Measurements from ENCODE around the gene WASF1. TPM values are rescaled to one million over a fixed set of nuclear protein-coding genes. Genes with fewer than 3 reads are reported as not detected.
"Not testable (repeated sequence)": the region's sequence is repeated elsewhere in the genome, so short reads cannot be mapped to it uniquely, and the experiment has no call there.

WASF1 gene
- total and polyA plus RNA-seq, 2 experiments from 2014 or later = 15.8 to 24.6 TPM

DNA sequence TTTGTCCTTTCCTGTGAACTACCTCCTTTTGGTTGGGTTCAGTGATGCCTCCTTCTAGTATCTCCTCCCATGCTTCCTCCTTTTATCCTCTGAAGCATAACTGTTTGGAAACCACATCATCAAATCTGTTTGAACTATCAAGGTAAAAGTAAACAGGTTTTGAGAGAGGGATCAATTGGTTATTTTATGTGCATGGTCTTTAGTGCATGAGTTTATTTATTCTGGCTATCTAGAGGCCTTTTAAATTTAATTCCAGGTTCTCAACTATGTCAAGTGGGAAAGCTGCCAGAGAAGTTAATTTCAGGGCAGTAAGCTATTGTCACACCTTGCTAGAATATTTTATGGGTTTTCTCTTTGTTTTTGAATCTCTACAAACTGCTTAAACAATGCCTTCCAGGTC lies 54.1 kb downstream of the WASF1 start:
- no peak for TF ChIP-seq CTCF (IDR thresholded peaks at IDR 0.05; ENCODE audit: poor library complexity)
- TF ChIP-seq EZH2 (IDR thresholded peaks at IDR 0.05; ENCODE audit: borderline replicate concordance) = no peak
- TF ChIP-seq EZH2phosphoT487 (IDR thresholded peaks at IDR 0.05; ENCODE audit: low read depth, severe bottlenecking, unreplicated experiment) = no peak
- Histone ChIP-seq H3K79me2 (no peaks in the 10 kb centered on the region), H3K4me2 (no peak overlapping the region), H3K4me1 (ENCODE audit: insufficient read depth) (no peaks in the 10 kb centered on the region), H3K9me2 (replicated peaks; ENCODE audit: insufficient read depth) (no peaks in the 10 kb centered on the region), H3K36me3 (replicated peaks; ENCODE audit: insufficient read depth, low read depth) (no peaks in the 10 kb centered on the region), H4K20me1 (ENCODE audit: insufficient read depth, poor library complexity, severe bottlenecking) (no peaks in the 10 kb centered on the region), H3K4me3 (no peak overlapping the region), H3K27me3 (no peaks in the 10 kb centered on the region), H2AFZ (no peak overlapping the region), H3K9me3 (ENCODE audit: low read depth) (no peaks in the 10 kb centered on the region), H3K27ac (no peak overlapping the region)
- DNase-seq (ENCODE audit: low spot score) = no peak

DNA sequence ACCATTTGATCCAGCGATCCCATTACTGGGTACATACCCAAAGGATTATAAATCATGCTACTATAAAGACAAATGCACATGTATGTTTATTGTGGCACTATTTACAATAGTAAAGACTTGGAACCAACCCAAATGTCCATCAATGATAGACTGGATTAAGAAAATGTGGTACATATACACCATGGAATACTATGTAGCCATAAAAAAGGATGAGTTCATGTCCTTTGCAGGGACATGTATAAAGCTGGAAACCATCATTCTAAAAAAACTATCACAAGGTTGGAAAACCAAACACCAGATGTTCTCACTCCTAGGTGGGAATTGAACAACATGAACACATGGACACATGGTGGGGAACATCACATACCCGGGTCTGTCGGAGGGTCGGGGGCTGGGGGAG lies 57.8 kb downstream of the WASF1 start:
- not testable (repeated sequence) for DNase-seq (ENCODE audit: low spot score); H3K9me3 ChIP-seq (ENCODE audit: low read depth); H3K9me2 ChIP-seq (replicated peaks; ENCODE audit: insufficient read depth); H3K79me2 ChIP-seq; H2AFZ ChIP-seq; H3K4me1 ChIP-seq (ENCODE audit: insufficient read depth); H4K20me1 ChIP-seq (ENCODE audit: insufficient read depth, poor library complexity, severe bottlenecking); H3K27ac ChIP-seq; H3K4me3 ChIP-seq; H3K36me3 ChIP-seq (replicated peaks; ENCODE audit: insufficient read depth, low read depth); H3K4me2 ChIP-seq; H3K27me3 ChIP-seq
- WGBS (ENCODE audit: low lambda C conversion rate, missing lambda C conversion rate) = 93% methylated on average over 4 of the region's 4 CpGs

DNA sequence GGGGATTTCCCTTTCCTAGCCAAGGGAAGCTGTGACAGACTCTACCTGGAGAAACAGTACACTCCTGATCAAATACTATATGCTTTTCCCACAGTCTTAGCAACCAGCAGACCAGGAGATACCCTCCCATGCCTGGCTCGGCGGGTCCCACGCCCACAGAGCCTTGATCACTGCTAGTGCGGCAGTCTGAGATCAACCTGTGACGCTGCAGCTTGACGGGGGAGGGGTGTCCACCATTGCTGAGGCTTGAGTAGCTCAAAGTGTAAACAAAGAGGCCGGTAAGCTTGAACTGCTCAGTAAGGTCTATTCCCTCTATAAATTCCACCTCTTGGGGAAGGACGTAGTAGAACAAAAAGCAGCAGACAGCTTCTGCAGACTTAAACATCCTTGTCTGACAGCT lies 63.2 kb downstream of the WASF1 start:
- Histone ChIP-seq H3K9me3 (ENCODE audit: low read depth) (no peaks in the 10 kb centered on the region), H3K27me3 (no peaks in the 10 kb centered on the region), H4K20me1 (ENCODE audit: insufficient read depth, poor library complexity, severe bottlenecking) (no peaks in the 10 kb centered on the region), H3K4me2 (peak overlapping the region; percentile 46), H3K27ac (peak overlapping the region; percentile 46), H3K4me3 (no peak overlapping the region), H3K4me1 (ENCODE audit: insufficient read depth) (no peaks in the 10 kb centered on the region), H2AFZ (no peak overlapping the region), H3K36me3 (replicated peaks; ENCODE audit: insufficient read depth, low read depth) (no peaks in the 10 kb centered on the region), H3K9me2 (replicated peaks; ENCODE audit: insufficient read depth) (no peaks in the 10 kb centered on the region), H3K79me2 (no peaks in the 10 kb centered on the region)
- 52% methylated on average over 8 of the region's 8 CpGs for WGBS (ENCODE audit: low lambda C conversion rate, missing lambda C conversion rate)
- peak; percentile 39 for DNase-seq (ENCODE audit: low spot score)
- TF ChIP-seq EZH2phosphoT487 (IDR thresholded peaks at IDR 0.05; ENCODE audit: low read depth, severe bottlenecking, unreplicated experiment) (no peak), EZH2 (IDR thresholded peaks at IDR 0.05; ENCODE audit: borderline replicate concordance) (no peak), CTCF (IDR thresholded peaks at IDR 0.05; ENCODE audit: poor library complexity) (no peak)

GRCh38 chr6:110114004-110114403 lies 65.5 kb downstream of the WASF1 start:
- H3K79me2 ChIP-seq = no peaks in the 10 kb centered on the region
- H3K9me3 ChIP-seq (ENCODE audit: low read depth) = no peaks in the 10 kb centered on the region
- no peak for TF ChIP-seq EZH2phosphoT487 (IDR thresholded peaks at IDR 0.05; ENCODE audit: low read depth, severe bottlenecking, unreplicated experiment)
- no peak for TF ChIP-seq EZH2 (IDR thresholded peaks at IDR 0.05; ENCODE audit: borderline replicate concordance)
- no peak for TF ChIP-seq CTCF (IDR thresholded peaks at IDR 0.05; ENCODE audit: poor library complexity)
- H3K4me2 ChIP-seq = no peak overlapping the region
- H3K27ac ChIP-seq = no peak overlapping the region
- no peaks in the 10 kb centered on the region for H3K4me1 ChIP-seq (ENCODE audit: insufficient read depth)
- H3K36me3 ChIP-seq (replicated peaks; ENCODE audit: insufficient read depth, low read depth) = no peaks in the 10 kb centered on the region
- H3K27me3 ChIP-seq = no peaks in the 10 kb centered on the region
- H3K4me3 ChIP-seq = no peak overlapping the region
- H2AFZ ChIP-seq = no peak overlapping the region
- no peaks in the 10 kb centered on the region for H3K9me2 ChIP-seq (replicated peaks; ENCODE audit: insufficient read depth)
- DNase-seq (ENCODE audit: low spot score) = no peak
- H4K20me1 ChIP-seq (ENCODE audit: insufficient read depth, poor library complexity, severe bottlenecking) = no peaks in the 10 kb centered on the region
